ENCODE data around the gene GSS.

DNA sequence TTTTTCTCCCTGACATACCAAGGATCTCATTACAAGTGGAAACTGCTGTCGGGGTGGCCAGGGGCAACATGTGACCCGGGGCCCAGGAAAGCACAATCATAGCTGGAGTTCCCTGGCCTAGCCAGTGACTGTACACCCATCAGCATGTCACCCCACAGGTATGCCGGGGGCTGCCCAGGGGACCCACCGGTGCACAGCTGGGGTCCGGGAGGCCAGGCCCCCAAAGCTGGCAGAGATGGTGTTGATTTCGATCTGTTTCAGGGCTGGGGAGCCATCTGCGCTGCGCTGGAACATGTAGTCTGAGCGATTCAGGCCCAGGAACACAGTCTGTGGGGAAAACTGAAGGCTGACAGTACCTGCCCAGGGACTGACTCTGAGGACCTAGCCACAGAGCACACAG, 13.3 kb downstream of the GSS start:
- TF ChIP-seq, protein P1, sequence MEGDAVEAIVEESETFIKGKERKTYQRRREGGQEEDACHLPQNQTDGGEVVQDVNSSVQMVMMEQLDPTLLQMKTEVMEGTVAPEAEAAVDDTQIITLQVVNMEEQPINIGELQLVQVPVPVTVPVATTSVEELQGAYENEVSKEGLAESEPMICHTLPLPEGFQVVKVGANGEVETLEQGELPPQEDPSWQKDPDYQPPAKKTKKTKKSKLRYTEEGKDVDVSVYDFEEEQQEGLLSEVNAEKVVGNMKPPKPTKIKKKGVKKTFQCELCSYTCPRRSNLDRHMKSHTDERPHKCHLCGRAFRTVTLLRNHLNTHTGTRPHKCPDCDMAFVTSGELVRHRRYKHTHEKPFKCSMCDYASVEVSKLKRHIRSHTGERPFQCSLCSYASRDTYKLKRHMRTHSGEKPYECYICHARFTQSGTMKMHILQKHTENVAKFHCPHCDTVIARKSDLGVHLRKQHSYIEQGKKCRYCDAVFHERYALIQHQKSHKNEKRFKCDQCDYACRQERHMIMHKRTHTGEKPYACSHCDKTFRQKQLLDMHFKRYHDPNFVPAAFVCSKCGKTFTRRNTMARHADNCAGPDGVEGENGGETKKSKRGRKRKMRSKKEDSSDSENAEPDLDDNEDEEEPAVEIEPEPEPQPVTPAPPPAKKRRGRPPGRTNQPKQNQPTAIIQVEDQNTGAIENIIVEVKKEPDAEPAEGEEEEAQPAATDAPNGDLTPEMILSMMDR (IDR thresholded peaks at IDR 0.05) = no peak
- no peak for TF ChIP-seq POLR2A (IDR thresholded peaks at IDR 0.05)
